Urothelium cell line (cell line): ENCODE data around the gene C12orf43.

Source experiments
- DNase-seq: peaks from one replicate; pipeline ENCODE4 v3.0.0; 2011; ENCODE audit warnings: low spot score, mixed read lengths
- FAIRE-seq: peaks from 2 replicates; lab custom pipeline; 2011; peaks lifted over from hg19 to GRCh38; lab: Jason Lieb, UNC

C12orf43 gene

DNA sequence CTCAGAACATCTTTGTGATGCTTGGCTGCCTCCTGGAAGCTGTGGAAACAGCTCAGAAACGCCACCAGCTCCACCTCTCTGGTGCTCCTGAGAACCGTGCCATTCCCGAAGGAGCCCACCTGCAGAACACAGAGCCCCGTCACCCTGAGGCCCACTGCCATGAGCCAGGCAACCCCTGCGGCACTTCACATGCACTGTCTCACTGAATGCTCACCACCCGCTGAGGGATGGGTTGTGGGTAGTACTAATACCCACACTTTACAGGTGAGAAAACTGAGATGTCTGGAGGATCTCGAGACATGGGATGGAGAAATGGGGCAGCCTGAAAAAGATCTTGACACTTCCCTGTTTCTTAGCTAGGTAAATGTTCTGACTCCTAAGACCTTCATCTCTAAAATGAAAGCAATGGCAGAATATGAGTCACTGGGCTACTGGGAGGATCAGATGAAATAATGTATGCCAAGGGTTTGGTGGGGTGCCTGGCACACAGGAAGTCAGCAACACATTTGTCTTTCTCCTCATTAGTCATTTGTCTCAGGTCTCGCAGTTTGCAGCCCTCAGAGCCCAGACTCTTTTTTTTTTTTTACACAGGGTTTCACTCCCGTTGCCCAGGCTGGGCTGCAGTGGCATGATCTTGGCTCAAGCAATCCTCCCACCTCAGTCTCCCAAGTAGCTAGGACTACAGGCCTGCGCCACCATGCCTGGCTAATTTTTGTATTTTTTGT, 17.5 kb upstream of the C12orf43 start:
- no peak for FAIRE-seq
- peak; percentile 64 for DNase-seq

DNA sequence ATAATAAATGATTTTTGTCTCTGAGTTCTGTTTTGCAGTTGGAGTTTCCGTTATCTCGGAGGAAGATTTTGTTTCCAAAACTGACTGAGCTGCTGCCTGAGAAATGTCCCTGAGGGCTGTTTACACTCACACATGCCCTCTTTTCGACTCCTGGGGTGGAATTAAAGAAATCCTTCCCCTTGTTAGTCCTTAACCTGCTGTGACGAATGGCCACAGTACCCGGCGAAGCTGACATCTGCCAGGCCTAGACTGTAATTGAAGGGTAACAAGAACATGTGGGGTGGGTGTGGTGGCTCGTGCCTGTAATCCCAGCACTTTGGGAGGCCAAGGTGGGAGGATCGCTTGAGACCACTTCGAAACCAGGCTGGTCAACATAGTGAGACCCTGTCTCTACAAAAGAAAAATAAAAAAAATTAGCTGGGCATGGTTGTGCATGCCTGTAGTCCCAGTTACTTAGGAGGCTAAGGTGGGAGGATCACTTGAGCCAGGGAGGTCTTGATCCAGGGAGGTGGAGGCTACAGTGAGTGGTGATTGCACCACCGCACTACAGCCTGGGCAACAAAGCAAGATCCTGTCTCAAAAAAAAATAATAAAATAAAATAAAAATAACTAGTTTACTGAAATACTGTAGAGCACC, 14.4 kb upstream of the C12orf43 start:
- DNase-seq (no peak), FAIRE-seq (no peak)

GRCh38 chr12:121026274-121027045, 10.2 kb upstream of the C12orf43 start:
- DNase-seq (no peak), FAIRE-seq (no peak)

DNA sequence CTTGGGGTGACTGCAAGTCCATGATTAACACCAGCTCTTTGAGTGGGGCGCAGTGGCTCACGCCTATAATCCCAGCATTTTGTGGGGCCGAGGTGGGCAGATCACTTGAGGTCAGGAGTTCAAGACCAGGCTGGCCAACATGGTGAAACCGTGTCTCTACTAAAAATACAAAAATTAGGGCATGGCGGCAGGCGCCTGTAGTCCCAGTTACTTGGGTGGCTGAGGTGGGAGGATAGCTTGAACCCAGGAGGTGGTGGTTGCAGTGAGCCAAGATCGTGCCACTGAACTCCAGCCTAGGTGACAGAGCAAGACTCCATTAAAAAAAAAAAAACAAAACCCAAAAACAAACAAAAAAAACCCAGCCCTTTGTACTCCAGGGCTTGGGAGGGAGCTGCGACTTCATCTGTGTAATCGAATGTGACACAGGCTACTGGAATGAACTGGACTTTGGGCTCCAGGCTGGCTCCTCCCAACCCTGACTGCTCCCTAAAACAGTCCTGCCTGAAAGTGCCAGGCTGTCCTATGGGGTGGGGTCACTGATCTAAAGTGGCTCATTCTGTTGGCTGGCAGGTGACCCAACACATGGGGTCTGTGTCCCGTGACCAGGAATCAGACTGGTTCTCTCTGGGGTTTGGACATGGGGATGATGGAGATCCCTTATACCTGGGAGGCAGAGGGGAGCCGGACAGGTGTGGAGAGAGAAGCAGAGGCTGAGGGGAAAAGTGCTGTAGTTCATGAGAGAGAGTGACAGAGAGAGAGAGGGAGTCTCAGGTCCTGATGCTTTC, 9.3 kb upstream of the C12orf43 start:
- FAIRE-seq (no peak), DNase-seq (no peak)

GRCh38 chr12:121023799-121024198, 7.5 kb upstream of the C12orf43 start:
- DNase-seq (no peak), FAIRE-seq (no peak)

- DNase-seq (no peak), FAIRE-seq (no peak)
Observed at GRCh38 chr12:121022713-121023112, 6.4 kb upstream of the C12orf43 start.

DNA sequence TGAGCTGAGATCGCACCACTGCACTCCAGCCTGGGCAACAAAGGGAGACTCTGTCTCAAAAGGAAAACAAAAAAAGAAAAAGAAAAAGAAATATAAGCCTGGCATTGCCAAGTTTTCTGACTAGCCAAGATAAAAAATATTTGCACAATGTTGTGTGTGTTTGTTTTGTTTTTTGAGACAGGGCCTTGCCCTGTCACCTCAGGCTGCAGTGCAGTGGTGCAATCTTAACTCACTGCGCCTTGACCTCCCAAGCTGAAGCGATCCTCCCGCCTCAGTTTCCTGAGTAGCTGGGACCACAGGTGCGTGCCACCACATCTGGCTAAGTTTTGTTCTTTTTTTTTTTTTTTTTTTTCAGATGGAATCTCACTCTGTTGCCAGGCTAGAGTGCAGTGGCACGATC, 5.5 kb upstream of the C12orf43 start:
- FAIRE-seq (no peak), DNase-seq (no peak)

GRCh38 chr12:121018860-121019617, 2.8 kb upstream of the C12orf43 start:
- DNase-seq = no peak
- FAIRE-seq = no peak

- FAIRE-seq = no peak
- no peak for DNase-seq
Observed at GRCh38 chr12:121017966-121018491, 1.7 kb upstream of the C12orf43 start.

GRCh38 chr12:121013715-121014114, 2.6 kb downstream of the C12orf43 start:
- DNase-seq (no peak), FAIRE-seq (no peak)

- DNase-seq (no peak), FAIRE-seq (no peak)
Observed at GRCh38 chr12:121011820-121012219, 4.5 kb downstream of the C12orf43 start.

DNA sequence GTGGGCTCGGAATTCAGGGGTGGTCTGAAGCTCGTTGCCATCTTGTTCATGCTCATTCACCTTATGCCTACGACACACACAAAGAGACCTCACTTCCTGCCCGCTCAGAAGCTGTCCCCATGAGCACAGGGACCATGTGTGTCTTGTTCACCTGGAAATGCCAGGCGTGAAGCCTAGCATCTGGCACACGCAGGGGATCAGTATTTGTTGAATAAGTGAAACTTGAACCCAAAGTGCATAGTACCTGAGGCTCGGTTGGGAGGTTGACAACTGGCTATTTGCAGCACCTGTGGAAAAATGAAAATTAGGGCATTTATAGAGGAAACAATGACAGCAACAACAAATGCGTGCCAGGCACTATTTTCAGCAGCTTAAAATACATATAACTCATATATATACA, 5.4 kb downstream of the C12orf43 start:
- FAIRE-seq (no peak), DNase-seq (no peak)

DNA sequence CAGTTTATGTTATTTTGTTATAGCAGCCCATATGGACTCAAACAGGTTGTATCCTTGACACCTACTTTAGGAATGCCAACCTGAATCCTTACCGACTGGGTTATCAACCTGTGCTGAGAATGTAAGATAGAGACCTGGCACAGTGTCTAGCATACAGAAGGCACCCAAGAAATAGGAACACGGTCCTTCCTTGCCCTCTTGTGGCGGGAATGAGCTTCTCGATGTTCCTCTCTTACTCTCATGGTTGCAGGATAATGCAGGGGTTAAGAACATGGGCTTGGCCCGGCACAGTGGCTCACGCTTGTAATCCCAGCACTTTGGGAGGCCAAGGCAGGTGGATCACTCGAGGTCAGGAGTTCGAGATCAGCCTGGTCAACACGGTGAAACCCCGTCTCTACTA, 6.5 kb downstream of the C12orf43 start:
- no peak for FAIRE-seq

DNA sequence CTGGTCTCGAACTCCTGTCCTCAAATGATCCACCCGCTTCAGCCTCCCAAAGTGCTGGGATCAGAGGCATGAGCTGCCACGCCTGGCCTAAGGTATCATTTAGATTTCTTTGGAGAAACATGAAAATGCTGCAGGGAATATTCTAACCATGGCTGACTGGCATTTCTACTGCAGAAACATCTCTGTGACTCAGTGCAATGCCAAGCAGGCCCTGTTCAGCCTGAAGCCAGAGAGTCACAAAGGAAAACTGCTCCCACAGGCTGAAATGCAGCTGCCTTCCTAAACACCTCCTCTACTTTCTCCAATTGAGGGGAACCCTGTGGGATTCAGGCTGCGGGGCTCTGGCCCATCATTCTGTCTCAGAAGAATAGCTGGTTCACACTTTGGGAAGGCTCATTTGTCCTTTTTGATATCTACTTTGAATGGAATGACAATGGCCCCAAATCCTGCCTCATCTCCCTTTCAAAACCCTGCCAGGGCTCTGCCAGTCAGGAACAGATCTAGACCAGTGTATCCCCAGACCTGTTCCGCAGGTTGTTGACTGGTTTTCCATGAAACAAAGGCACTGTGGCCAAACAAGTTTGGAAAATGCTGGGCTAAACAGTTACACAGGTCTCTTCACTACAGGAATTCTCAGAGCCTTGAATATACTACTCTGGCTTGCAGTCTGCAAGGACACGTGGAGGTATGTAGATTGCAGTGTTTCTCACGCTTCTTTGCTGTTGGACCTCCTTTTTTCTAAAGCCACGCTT, 7.8 kb downstream of the C12orf43 start:
- FAIRE-seq (no peak), DNase-seq (no peak)

More for the DNA sequence above, 6.5 kb downstream of the C12orf43 start:
- DNase-seq = peak; percentile 32

GRCh38 chr12:121005346-121005815, 10.9 kb downstream of the C12orf43 start:
- FAIRE-seq (no peak), DNase-seq (peak; percentile 37)

GRCh38 chr12:121004253-121004815, 12.0 kb downstream of the C12orf43 start:
- peak; percentile 37 for FAIRE-seq
- DNase-seq = no peak

GRCh38 chr12:121003650-121004049, 12.6 kb downstream of the C12orf43 start:
- FAIRE-seq (no peak), DNase-seq (no peak)

DNA sequence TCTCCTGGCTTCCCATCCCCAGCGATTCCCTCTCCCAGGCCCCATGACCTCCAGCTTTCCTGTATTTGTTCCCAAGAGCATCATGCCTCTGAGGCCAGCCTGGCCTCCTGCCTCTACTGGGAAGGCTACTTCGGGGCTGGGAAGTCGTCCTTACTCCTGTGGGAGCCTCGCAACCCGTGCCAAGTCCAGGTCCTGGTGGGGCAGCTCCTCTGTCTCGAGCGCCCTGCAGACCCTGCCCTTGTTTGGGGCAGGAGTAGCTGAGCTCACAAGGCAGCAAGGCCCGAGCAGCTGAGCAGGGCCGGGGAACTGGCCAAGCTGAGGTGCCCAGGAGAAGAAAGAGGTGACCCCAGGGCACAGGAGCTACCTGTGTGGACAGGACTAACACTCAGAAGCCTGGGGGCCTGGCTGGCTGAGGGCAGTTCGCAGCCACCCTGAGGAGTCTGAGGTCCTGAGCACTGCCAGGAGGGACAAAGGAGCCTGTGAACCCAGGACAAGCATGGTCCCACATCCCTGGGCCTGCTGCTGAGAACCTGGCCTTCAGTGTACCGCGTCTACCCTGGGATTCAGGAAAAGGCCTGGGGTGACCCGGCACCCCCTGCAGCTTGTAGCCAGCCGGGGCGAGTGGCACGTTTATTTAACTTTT, 14.3 kb downstream of the C12orf43 start:
- FAIRE-seq = no peak
- no peak for DNase-seq
